H1 (cell line): ENCODE data around the gene YAP1. TPM values are rescaled to one million over a fixed set of nuclear protein-coding genes. Genes with fewer than 3 reads are reported as not detected.

Experiments used
- CHD2 ChIP-seq: IDR thresholded peaks from 2 replicates; pipeline ENCODE4 v1.6.1; 2012; ENCODE audit warnings: low read length, improper control_type of control experiment
- CHD7 ChIP-seq: fragments of 300-600 bp; sonication (generic); IDR thresholded peaks from 2 replicates; pipeline ENCODE4 v1.7.1; 2012; ENCODE audit warnings: low read length, moderate library complexity, mild to moderate bottlenecking, inconsistent platforms; ENCODE audit not compliant: insufficient replicate concordance
- SIN3A ChIP-seq, 2 experiments: IDR thresholded peaks in 1 of 2; conservative IDR thresholded peaks in 1 of 2; 2 replicates each; pipeline ENCODE4 v1.6.1; 2011 to 2012; ENCODE audit warnings: low read length in 2 of 2, improper control_type of control experiment in 1 of 2, low read depth in 1 of 2, mild to moderate bottlenecking in 1 of 2
- SIRT6 ChIP-seq: IDR thresholded peaks from one replicate; pipeline ENCODE4 v1.7.1; 2012; ENCODE audit warnings: low read length, inconsistent platforms
- TCF12 ChIP-seq: IDR thresholded peaks from 2 replicates; pipeline ENCODE4 v1.6.1; 2011; ENCODE audit warnings: low read depth, mild to moderate bottlenecking, low read length
- polyA plus RNA-seq, 7 experiments: library from polyadenylated mRNA; depleted of rRNA in 3 of 7; stranded (reverse) in 5 of 7; unstranded in 2 of 7; fragments of >200 nt in 5 of 7; fragments of 200-250 nt in 2 of 7; gene quantifications; 1 replicate in 5 of 7; 2 replicates in 1 of 7; 4 replicates in 1 of 7; pipeline versions ENCODE4 v1.2.1 to v1.2.3, GENCODE V29; 2011 to 2013; ENCODE audit warnings: missing spikeins in 2 of 7, mixed read lengths in 2 of 7
- total RNA-seq: library from RNA; stranded (reverse); fragmentation: NEBNext Ultra II Directional; extraction: Animal tissue kit (Norgen Biotek cat#: 25700); gene quantifications from 2 replicates; pipeline ENCODE4 v1.2.1, GENCODE V29; 2021

The YAP1 gene
- total and polyA plus RNA-seq, 2 of the 8 experiments (the other 6 are each of a cell fraction or from before 2014, with no cell fraction given), result 62.0 to 108 TPM

DNA sequence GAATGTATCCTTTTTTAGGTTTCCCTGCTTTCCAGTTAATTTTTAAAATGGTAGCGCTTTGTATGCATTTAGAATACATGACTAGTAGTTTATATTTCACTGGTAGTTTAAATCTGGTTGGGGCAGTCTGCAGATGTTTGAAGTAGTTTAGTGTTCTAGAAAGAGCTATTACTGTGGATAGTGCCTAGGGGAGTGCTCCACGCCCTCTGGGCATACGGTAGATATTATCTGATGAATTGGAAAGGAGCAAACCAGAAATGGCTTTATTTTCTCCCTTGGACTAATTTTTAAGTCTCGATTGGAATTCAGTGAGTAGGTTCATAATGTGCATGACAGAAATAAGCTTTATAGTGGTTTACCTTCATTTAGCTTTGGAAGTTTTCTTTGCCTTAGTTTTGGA is 120.7 kb downstream of the YAP1 start (continued):
- TF ChIP-seq CHD7 (no peak), SIN3A (conservative IDR thresholded peaks at IDR 0.05 in 1 of 2, IDR thresholded peaks at IDR 0.05 in 1 of 2; ENCODE audit: low read depth in 1 of 2, low read length in 2 of 2) (no peak), TCF12 (no peak), CHD2 (no peak), SIRT6 (no peak)
